HUES48 (cell line): Measurements from ENCODE around the gene PCBD1.

Experiments used
- H3K27ac ChIP-seq: one replicate; pipeline ENCODE4 v1.7.0; 2013; ENCODE audit warnings: low read depth, low read length, inconsistent platforms
- H3K27me3 ChIP-seq: 2 replicates; pipeline ENCODE4 v1.6.1; 2013; ENCODE audit warnings: mild to moderate bottlenecking, low read length; ENCODE audit not compliant: control insufficient read depth, insufficient read depth
- H3K36me3 ChIP-seq: 2 replicates; pipeline ENCODE4 v1.6.1; 2013; ENCODE audit warnings: low read length; ENCODE audit not compliant: control insufficient read depth, insufficient read depth
- H3K4me1 ChIP-seq: 2 replicates; pipeline ENCODE4 v1.6.1; 2013; ENCODE audit warnings: mild to moderate bottlenecking, low read length; ENCODE audit not compliant: control insufficient read depth, insufficient read depth
- H3K4me3 ChIP-seq: 2 replicates; pipeline ENCODE4 v1.5.1; 2013; ENCODE audit warnings: mild to moderate bottlenecking, low read depth, low read length
- H3K9ac ChIP-seq: 2 replicates; pipeline ENCODE4 v1.6.1; 2013; ENCODE audit warnings: mild to moderate bottlenecking, low read depth, low read length, moderate library complexity
- H3K9me3 ChIP-seq: 2 replicates; pipeline ENCODE4 v1.6.1; 2013; ENCODE audit warnings: low read length; ENCODE audit not compliant: control insufficient read depth, insufficient read depth

Gene PCBD1

DNA sequence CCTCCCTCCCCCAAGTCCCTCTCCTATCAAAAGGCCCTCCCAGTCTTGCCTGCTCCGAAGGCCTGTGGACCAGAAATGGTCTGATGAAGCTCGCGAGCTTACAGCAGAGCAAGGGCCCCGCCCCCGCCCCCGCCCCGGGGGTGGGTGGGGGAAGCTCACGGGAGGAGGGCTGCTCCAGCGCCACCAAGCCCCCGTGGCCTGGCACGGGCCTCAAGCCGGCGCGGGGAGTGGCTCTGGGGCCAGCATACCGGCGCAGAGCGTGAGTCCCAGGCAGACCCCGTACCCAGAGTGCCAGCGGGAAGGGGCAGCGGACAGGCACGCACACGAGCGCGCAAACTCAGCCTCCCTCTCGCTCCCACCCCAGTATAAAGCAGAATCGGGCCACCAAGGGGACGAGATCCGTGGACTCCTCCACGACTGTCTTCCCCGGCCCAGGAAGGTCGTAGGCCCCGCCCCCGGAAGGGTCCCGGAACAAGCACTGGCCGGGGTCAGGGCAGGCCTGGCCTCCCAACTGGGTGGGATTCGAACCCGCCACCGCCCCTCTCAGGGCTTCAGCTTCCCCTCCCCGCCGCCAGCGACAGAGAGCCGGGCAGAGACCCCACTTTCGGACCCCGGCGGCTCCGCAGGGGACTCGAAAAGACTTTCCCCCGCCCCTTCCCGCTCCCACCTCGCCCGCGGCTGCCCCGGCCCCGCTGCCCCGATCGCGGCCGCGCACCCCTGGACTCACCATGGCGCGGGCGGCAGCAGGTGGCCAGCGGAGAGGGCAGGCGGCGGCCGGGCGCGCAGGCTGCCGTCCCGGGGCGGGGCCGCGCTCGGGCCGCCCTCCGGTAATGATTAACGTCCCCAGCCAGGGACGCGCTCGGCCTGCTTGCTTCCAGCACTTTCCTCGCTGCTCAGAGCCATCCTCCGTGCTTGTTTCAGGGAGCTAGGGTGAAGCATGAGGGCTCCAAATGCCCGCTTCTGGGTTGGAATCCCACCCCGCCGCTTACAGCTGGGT is at the start of gene PCBD1:
TSS of gene PCBD1 (minus strand) at position 762 of the 997 bp plus-strand sequence. CDS start at position 730, 32 bp downstream.
- no peaks in the 10 kb centered on the region for H3K27me3 ChIP-seq
- peak within 1 kb of the TSS; percentile 91 for H3K4me3 ChIP-seq
- peak within 1 kb of the TSS; percentile 52 for H3K9ac ChIP-seq
- peaks cover 31% of the 10 kb centered on the region for H3K4me1 ChIP-seq
- H3K9me3 ChIP-seq, result no peaks in the 10 kb centered on the region
- peaks cover 20% of the 10 kb centered on the region for H3K36me3 ChIP-seq
- H3K27ac ChIP-seq, result peak within 1 kb of the TSS; percentile 73

DNA sequence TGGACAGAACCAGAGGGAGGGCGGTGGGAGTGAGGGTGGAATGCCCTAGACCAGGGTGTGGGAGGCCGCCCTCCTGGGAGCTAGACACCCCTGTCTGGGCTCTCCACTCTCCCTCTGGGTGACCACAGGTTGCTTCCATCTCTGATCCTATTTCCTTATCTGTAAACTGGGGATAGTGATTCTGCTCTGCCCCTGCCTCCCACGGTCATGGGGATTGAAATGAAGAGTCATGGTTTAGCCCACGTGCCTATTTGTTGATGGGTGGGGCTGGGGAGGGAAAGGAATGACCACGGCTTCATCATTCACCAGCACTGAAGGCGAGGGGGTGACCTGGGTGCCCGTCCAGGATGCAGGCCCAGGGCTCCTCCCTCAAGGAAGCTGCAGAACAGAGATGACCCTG is 49.3 kb upstream of the PCBD1 start:
- no peaks in the 10 kb centered on the region for H3K36me3 ChIP-seq
- no peaks in the 10 kb centered on the region for H3K27me3 ChIP-seq
- H3K9me3 ChIP-seq, result no peaks in the 10 kb centered on the region
- H3K27ac ChIP-seq, result no peak overlapping the region
- H3K4me3 ChIP-seq, result no peak overlapping the region
- H3K4me1 ChIP-seq, result no peaks in the 10 kb centered on the region
- H3K9ac ChIP-seq, result no peak overlapping the region

DNA sequence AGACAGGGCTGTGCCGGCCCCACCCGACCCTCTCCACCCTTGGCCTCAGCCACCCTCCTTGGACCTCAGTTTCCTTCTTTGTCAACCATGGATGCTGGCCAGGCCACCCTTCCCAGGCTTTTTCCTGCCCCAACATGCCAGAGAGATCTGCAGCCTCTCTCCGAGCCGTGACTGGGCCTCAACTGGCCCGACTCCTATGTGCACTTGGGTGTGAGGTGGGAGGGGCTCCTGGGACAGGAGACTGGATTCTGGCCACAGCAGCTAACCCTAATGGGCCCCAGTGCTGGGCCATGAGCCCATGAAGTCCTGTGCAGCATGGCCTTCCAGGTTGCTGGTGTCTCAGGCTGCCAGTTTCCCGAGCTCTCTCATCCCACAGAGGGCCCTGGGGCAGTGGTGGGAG is 47.7 kb upstream of the PCBD1 start:
- H3K27me3 ChIP-seq, result no peaks in the 10 kb centered on the region
- H3K4me3 ChIP-seq, result no peak overlapping the region
- no peak overlapping the region for H3K9ac ChIP-seq
- no peaks in the 10 kb centered on the region for H3K36me3 ChIP-seq
- no peak overlapping the region for H3K27ac ChIP-seq
- no peaks in the 10 kb centered on the region for H3K4me1 ChIP-seq
- no peaks in the 10 kb centered on the region for H3K9me3 ChIP-seq

GRCh38 chr10:70935631-70936030 is 47.3 kb upstream of the PCBD1 start:
- Histone ChIP-seq H3K27ac (no peak overlapping the region), H3K9me3 (no peaks in the 10 kb centered on the region), H3K36me3 (no peaks in the 10 kb centered on the region), H3K9ac (no peak overlapping the region), H3K27me3 (no peaks in the 10 kb centered on the region), H3K4me3 (no peak overlapping the region), H3K4me1 (no peaks in the 10 kb centered on the region)

- Histone ChIP-seq H3K4me3 (no peak overlapping the region), H3K27me3 (no peaks in the 10 kb centered on the region), H3K4me1 (no peaks in the 10 kb centered on the region), H3K9me3 (no peaks in the 10 kb centered on the region), H3K36me3 (no peaks in the 10 kb centered on the region), H3K9ac (no peak overlapping the region), H3K27ac (no peak overlapping the region)
Measured at GRCh38 chr10:70935125-70935625, 46.8 kb upstream of the PCBD1 start.

- H3K27me3 ChIP-seq, result no peaks in the 10 kb centered on the region
- H3K4me1 ChIP-seq, result no peaks in the 10 kb centered on the region
- H3K9me3 ChIP-seq, result no peaks in the 10 kb centered on the region
- H3K36me3 ChIP-seq, result no peaks in the 10 kb centered on the region
- H3K9ac ChIP-seq, result no peak overlapping the region
- no peak overlapping the region for H3K4me3 ChIP-seq
- H3K27ac ChIP-seq, result no peak overlapping the region
Measured at GRCh38 chr10:70934701-70935100, 46.3 kb upstream of the PCBD1 start.

- H3K4me3 ChIP-seq, result no peak overlapping the region
- no peak overlapping the region for H3K9ac ChIP-seq
- no peaks in the 10 kb centered on the region for H3K4me1 ChIP-seq
- H3K27ac ChIP-seq, result no peak overlapping the region
- no peaks in the 10 kb centered on the region for H3K9me3 ChIP-seq
- no peaks in the 10 kb centered on the region for H3K27me3 ChIP-seq
- no peaks in the 10 kb centered on the region for H3K36me3 ChIP-seq
Measured at GRCh38 chr10:70932392-70933196, 44.2 kb upstream of the PCBD1 start.

GRCh38 chr10:70931168-70931815 is 42.9 kb upstream of the PCBD1 start:
- H3K9me3 ChIP-seq, result no peaks in the 10 kb centered on the region
- no peaks in the 10 kb centered on the region for H3K27me3 ChIP-seq
- H3K9ac ChIP-seq, result no peak overlapping the region
- H3K4me1 ChIP-seq, result no peaks in the 10 kb centered on the region
- no peak overlapping the region for H3K4me3 ChIP-seq
- no peak overlapping the region for H3K27ac ChIP-seq
- H3K36me3 ChIP-seq, result no peaks in the 10 kb centered on the region

- H3K36me3 ChIP-seq, result no peaks in the 10 kb centered on the region
- H3K9ac ChIP-seq, result no peak overlapping the region
- no peak overlapping the region for H3K4me3 ChIP-seq
- H3K27ac ChIP-seq, result no peak overlapping the region
- no peaks in the 10 kb centered on the region for H3K9me3 ChIP-seq
- no peaks in the 10 kb centered on the region for H3K4me1 ChIP-seq
- no peaks in the 10 kb centered on the region for H3K27me3 ChIP-seq
Measured at GRCh38 chr10:70930263-70931000, 42.1 kb upstream of the PCBD1 start.

DNA sequence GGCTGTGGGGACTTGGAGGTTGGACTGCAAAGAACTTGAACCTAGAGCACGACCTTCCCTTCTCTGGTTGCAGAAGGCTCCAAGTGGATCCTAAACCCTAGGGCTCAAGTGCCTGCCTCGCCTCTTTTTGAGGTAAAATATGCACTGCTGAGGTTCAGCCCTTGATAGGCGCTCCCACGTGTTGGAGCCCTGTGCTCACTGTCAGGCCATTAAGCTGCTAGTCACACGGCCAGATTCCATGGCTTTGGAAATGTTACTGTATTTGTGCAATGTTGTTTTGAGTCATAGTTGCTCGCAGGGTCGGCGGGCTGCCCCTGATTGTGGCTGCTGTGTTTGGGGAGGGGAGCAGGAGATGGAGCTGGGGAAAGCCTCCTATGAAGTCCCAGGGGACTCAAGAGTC is 39.8 kb upstream of the PCBD1 start:
- H3K4me3 ChIP-seq, result no peak overlapping the region
- no peaks in the 10 kb centered on the region for H3K27me3 ChIP-seq
- no peak overlapping the region for H3K9ac ChIP-seq

More for the DNA sequence above, 39.8 kb upstream of the PCBD1 start:
- Histone ChIP-seq H3K9me3 (no peaks in the 10 kb centered on the region), H3K4me1 (no peaks in the 10 kb centered on the region), H3K27ac (no peak overlapping the region), H3K36me3 (no peaks in the 10 kb centered on the region)
